ENCODE results near the gene ADAMTS19.
"Not testable (repeated sequence)": the region's sequence is repeated elsewhere in the genome, so short reads cannot be mapped to it uniquely, and the experiment has no call there.

ADAMTS19 gene

GRCh38 chr5:129477532-129477931, 17.4 kb downstream of the ADAMTS19 start:
- DNase-seq (ENCODE audit: low spot score) = no peak

- no peak for DNase-seq (ENCODE audit: low spot score)
Observed at GRCh38 chr5:129481161-129481560, 21.1 kb downstream of the ADAMTS19 start.

DNA sequence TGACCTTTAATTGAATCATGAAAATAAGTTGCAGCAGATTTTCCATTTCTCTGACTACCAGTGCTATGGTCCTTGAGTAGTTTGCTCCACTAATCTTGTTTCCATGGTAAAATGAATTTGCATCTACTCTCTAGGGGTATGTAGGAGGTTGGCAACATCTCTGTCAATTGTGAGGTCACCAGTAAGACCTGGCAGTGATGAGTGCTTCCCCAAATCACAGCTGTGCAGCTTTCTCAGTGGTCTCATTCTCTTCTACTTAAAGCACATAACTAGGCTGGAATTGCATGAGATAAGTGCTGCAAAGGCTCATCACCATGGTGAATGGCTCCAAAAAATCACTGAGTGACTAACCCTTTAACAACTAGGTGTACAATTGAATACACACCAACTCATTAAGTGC, 36.3 kb downstream of the ADAMTS19 start:
- no peak for DNase-seq (ENCODE audit: low spot score)

DNA sequence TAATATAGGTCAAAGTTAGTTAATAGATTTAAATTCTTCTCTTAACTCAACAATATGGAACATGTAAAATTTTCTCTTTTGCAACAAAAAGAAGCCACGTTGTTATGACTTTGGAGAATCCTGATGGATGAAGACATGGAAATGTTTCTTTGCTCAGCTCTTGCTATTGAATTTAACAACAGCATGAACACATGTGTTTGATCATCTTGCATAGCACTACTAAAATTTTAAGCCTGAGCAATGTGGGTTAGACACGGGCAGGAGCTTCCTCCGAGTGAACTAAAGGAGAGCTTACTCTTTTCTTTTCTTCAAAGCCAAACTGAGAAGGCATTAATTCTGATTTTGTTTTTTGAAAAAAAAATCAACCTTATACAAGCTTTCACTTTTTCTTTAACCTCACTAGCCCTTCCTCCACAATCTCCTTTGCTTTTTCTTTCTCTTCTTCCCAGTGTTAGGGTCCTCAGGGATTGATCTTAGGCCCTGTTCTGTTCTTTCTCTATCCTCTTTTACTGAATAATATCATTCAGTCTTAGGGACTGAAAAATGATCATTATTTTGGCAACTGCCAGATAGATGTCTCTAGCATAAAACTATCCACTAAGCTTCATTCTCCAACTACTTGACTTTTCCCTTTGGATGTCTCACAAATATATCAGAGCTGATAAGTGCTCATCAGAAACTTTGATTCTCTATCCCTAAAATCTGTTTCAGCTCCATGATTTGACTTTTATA, 36.9 kb downstream of the ADAMTS19 start:
- no peak for DNase-seq (ENCODE audit: low spot score)

GRCh38 chr5:129499208-129499852, 39.2 kb downstream of the ADAMTS19 start:
- DNase-seq (ENCODE audit: low spot score) = no peak

GRCh38 chr5:129500101-129500500, 40.0 kb downstream of the ADAMTS19 start:
- DNase-seq (ENCODE audit: low spot score) = no peak

- DNase-seq (ENCODE audit: low spot score) = no peak
Observed at GRCh38 chr5:129506086-129506485, 46.0 kb downstream of the ADAMTS19 start.

- no peak for DNase-seq (ENCODE audit: low spot score)
Observed at GRCh38 chr5:129506950-129507349, 46.9 kb downstream of the ADAMTS19 start.

DNA sequence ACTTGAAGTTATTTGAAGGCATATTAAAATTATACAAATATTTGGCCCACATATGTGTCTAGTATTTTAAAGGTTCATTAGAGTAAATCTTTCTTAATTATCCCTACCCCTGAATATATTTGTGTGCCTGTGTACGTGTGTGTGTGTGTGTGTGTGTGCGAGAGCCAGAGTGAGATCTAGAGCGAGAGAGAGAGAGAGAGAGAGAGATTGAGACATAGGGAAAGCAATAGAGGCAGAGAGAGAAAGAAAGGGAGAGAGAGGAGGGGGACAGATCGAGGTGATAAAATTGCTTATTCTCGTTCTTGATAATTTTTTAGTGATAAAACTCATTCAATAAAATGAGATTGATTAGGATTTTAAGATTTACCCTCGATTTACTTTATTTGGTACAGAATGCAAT, 47.4 kb downstream of the ADAMTS19 start:
- no peak for DNase-seq (ENCODE audit: low spot score)

DNA sequence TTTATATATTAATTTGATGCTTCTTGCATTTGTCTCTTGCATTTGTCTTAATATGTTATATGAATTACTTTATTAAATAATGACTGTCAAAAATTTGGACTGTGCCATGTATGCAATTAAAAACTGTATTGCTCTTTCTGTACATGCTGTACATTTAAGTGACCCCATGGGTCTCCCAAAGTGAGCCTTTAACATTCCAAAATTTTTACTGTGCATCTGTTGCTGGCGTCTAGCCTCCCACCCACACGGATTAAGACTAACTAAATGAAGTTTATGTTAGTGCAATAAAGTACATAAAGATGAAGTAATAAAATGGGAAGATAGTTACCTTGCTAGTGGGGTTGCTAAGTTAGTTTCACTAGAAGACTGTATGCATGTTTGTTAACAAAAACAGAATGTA, 48.5 kb downstream of the ADAMTS19 start:
- no peak for DNase-seq (ENCODE audit: low spot score)

- DNase-seq (ENCODE audit: low spot score) = no peak
Observed at GRCh38 chr5:129509363-129509975, 49.4 kb downstream of the ADAMTS19 start.

GRCh38 chr5:129511291-129511690, 51.2 kb downstream of the ADAMTS19 start:
- no peak for DNase-seq (ENCODE audit: low spot score)

- DNase-seq (ENCODE audit: low spot score) = no peak
Observed at GRCh38 chr5:129541051-129541450, 81.0 kb downstream of the ADAMTS19 start.

DNA sequence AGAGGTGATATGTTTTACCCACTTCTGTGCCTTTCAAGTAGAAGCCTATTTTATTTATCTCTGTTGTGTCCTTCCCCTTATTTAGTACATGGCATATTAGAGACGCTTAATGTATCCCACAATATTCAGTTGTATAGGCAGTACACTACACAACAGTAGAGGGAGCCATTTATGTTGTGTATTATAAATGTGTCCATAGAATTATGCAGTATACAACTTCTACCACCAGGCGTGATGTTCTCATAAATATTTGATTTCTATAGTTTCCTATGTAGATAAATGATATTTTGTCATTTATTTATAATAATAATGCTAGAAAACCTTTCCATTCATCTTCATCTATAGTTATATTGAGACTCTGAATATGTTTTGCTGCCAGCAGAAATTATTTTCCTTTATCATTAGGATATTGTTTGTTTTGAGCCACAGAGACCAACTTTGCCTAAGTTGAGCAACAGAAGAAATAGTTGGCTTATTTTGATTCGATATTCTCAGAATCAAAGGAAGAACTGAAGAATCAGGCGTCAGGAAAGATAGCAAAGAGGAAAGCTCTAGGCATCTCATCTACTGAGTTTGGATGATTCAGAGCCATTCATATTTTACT, 81.7 kb downstream of the ADAMTS19 start:
- DNase-seq (ENCODE audit: low spot score) = peak; percentile 3

DNA sequence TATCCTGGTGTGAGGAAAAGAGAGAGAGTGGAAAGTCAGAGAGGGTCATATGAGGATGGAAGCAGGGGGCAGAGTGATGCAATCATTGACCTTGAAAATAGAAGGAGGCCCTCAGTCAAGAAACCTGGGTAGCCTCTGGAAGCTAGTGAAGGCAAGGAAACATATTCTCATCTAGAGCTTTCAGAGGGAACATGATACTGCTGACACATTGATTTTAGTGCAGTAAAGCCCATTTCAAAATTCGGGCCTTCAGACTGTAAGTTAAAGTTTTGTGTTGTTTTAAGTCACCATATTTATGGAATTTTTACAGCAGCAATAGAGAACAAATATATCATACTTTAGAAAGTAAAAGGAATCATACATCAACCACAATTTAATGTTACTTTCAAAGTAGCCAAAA, 87.0 kb downstream of the ADAMTS19 start:
- no peak for DNase-seq (ENCODE audit: low spot score)

DNA sequence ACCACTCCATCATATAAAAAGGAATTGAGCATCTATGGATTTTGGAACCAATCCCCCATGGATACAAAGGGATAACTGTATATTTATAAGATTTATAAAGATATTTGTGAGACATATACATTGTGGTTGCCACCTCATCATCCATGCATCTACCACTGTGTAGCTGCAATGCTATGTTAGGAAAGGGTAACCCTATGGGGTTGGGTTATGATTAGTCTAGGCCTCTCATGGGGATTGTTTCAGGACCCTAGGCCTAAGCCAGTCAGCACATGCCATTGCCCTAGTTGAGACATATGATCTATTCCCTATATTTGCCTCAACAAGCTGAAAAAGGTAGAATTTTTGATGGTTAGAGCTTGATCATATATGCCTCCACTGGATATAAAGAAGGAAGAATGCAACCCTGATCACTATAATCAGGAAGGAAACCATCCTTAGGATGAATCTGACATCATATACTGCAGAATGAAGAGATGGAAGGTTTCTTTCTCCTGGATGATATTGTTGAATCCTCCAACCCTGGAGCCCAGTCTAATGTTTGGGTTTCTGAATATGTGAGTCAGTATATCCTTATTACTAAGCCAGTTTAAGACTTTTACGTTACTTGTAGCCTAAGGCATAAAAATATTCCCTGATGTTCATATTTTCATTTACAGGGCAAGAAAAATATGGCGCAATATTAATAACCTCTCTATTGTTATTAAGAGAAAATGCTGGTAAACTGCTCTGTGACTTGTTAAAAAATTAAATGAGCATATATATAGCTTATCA, 94.2 kb downstream of the ADAMTS19 start:
- no peak for DNase-seq (ENCODE audit: low spot score)

DNA sequence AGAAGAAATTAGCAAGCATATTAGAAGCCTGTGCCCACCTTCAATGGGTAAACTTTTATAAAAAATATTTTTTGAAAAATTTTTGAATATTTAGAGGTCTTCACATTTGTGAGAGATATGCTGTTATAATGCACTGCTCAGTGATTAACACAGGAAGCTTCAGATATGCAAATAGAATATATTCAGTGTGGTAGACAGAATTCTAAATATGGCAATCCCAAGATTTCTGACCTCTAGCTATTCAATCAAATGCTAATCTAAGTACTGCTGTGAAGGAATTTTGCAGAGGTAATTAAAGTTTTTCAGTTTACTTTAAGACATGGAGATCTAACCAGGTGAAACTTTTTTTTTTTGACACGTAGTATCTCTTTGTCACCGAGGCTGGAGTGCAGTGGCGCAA, 103.5 kb downstream of the ADAMTS19 start:
- DNase-seq (ENCODE audit: low spot score) = no peak

DNA sequence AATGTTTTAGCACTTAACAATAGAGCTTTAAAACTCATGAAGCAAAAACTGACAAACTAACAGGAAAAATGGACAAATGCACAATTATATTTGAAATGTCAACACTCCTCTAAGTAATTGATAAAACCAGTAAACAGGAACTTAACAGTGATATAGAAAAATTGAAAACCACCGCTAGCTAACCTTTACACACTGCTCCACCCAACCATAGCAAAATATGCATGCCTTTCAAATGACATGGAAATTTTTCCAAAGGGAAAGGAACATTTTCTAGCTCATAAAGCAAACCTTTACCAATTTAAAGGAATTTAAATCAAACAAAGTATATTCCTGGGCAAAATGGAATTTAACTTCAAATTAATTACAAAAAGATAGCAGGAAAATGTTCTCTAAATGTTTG, 109.2 kb downstream of the ADAMTS19 start:
- no peak for DNase-seq (ENCODE audit: low spot score)

- no peak for DNase-seq (ENCODE audit: low spot score)
Observed at GRCh38 chr5:129572060-129572459, 112.0 kb downstream of the ADAMTS19 start.

GRCh38 chr5:129584496-129584895, 124.4 kb downstream of the ADAMTS19 start:
- DNase-seq (ENCODE audit: low spot score) = not testable (repeated sequence)

GRCh38 chr5:129591508-129592160, 131.5 kb downstream of the ADAMTS19 start:
- DNase-seq (ENCODE audit: low spot score) = no peak

- DNase-seq (ENCODE audit: low spot score) = no peak
Observed at GRCh38 chr5:129593525-129593924, 133.4 kb downstream of the ADAMTS19 start.

Measured in HuH-7 (cell line).